ENCODE measurements around the gene ZNF738. TPM values are rescaled to one million over a fixed set of nuclear protein-coding genes. Genes with fewer than 3 reads are reported as not detected.

ZNF738 gene
- total and polyA plus RNA-seq, 2 of the 13 experiments (the other 11 are each of a cell fraction or from before 2014, with no cell fraction given), result 2.7 to 5.3 TPM

GRCh38 chr19:21328885-21329605 lies 29.8 kb upstream of the ZNF738 start, which contains the start of gene ZNF708:
ZNF708 (minus strand) TSS chr19:21329410; CDS start chr19:21329212, 198 bp downstream.
- ATAC-seq (peak; percentile 100), DNase-seq (ENCODE audit: low spot score) (peak; percentile 94), FAIRE-seq (peak; percentile 92)
- H4K20me1 ChIP-seq (ENCODE audit: insufficient read depth, low read length), result no peaks in the 10 kb centered on the region
- ChIA-PET CTCF (ENCODE audit: low intra/inter-chr PET ratio, low total read pairs) (no interaction called here), POLR2A (interaction anchor here (0.7 to 2.2 kb wide), 18 partner anchors 8 to 1596 kb away, joined by 3 to 21 read pairs (median 4); partner anchors contain the start of genes ZNF100, ZNF14, ZNF429 and ZNF430)
- no TSS peak for BruUV-seq (replicated peaks)
- H3K4me3 ChIP-seq (replicated peaks in 1 of 3; ENCODE audit: insufficient read depth in 1 of 3, low read depth in 2 of 3, low read length in 3 of 3), result peak within 1 kb of the TSS; percentile 84 to 96 (median 95)
- H3K27ac ChIP-seq (ENCODE audit: extremely low read length, insufficient read depth, low read length), result peak within 1 kb of the TSS; percentile 97
- H2AFZ ChIP-seq (ENCODE audit: low read length), result peak within 1 kb of the TSS; percentile 86
- H3K27me3 ChIP-seq (ENCODE audit: control insufficient read depth in 1 of 2, insufficient read depth in 2 of 2, low read length in 2 of 2), result no peaks in the 10 kb centered on the region; a peak in 1 of 5 replicates
- H3K9me3 ChIP-seq (ENCODE audit: low read length), result peaks cover 6% of the 10 kb centered on the region; the same call in 1 of the 2 replicates
- intact Hi-C loops (cut with micrococcal nuclease; ENCODE audit: unreplicated experiment) (loop anchor here (1.0 to 10.0 kb wide), 3 partner anchors 29 to 436 kb away; partner anchors contain the start of genes ZNF100, ZNF493 and ZNF738), in situ Hi-C loops (cut with HindIII; ENCODE audit: extremely low pct_ligation_motif_present, low pct_unique_long_range_greater_than_20kb) (no loop called here)
- H3K4me2 ChIP-seq (ENCODE audit: low read depth, low read length), result peak within 1 kb of the TSS; percentile 76
- H3K9ac ChIP-seq (ENCODE audit: insufficient read depth, low read depth, low read length), result peak within 1 kb of the TSS; percentile 98
- H3K4me1 ChIP-seq (ENCODE audit: insufficient read depth, low read length), result peaks cover 12% of the 10 kb centered on the region
- WGBS (ENCODE audit: low lambda C conversion rate), result 6% methylated on average over 2 of the region's 32 CpGs
- H3K36me3 ChIP-seq (replicated peaks in 1 of 2; ENCODE audit: control insufficient read depth in 1 of 2, insufficient read depth in 2 of 2, low read length in 2 of 2), result 0 out of 5 replicates have a peak, but pooled peaks cover 0 to 8% of the 10 kb centered on the region in 2 experiments
- H3K79me2 ChIP-seq (ENCODE audit: insufficient read depth, low read length), result peaks cover 20% of the 10 kb centered on the region
- TF ChIP-seq SOX6 (IDR thresholded peaks at IDR 0.05) (no peak), SOX6 (CRISPR knock-in tag; IDR thresholded peaks at IDR 0.05) (peak; percentile 46), ZNF770 (CRISPR knock-in tag; IDR thresholded peaks at IDR 0.05) (peak; percentile 31; the same call in 1 of the 2 replicates), NCOA2 (CRISPR knock-in tag; IDR thresholded peaks at IDR 0.05) (peak; percentile 13; the same call in 1 of the 2 replicates), FOXC1 (CRISPR knock-in tag; IDR thresholded peaks at IDR 0.05; ENCODE audit: borderline replicate concordance) (no peak), GABPA (IDR thresholded peaks at IDR 0.05; ENCODE audit: low read depth, low read length) (peak; percentile 22; the same call in 1 of the 2 replicates), GABPA (CRISPR knock-in tag; IDR thresholded peaks at IDR 0.05; ENCODE audit: low read depth) (peak; percentile 75), ZNF3 (CRISPR knock-in tag; IDR thresholded peaks at IDR 0.05) (peak; percentile 28; the same call in 1 of the 2 replicates), TOPORS (CRISPR knock-in tag; IDR thresholded peaks at IDR 0.05) (no peak), ZNF143 (CRISPR knock-in tag; IDR thresholded peaks at IDR 0.05) (0 out of 2 replicates have a peak, but pooled peaks have one; percentile 43), FOXO4 (CRISPR knock-in tag; conservative IDR thresholded peaks at IDR 0.05) (no peak), RNF2 (conservative IDR thresholded peaks at IDR 0.05; ENCODE audit: low read depth) (0 out of 2 replicates have a peak, but pooled peaks have one; percentile 40), KMT2B (CRISPR knock-in tag; IDR thresholded peaks at IDR 0.05) (peak; percentile 76; the same call in 1 of the 2 replicates), ZNF225 (CRISPR knock-in tag; IDR thresholded peaks at IDR 0.05) (peak; percentile 46; the same call in 1 of the 2 replicates), MIER3 (CRISPR knock-in tag; IDR thresholded peaks at IDR 0.05; ENCODE audit: borderline replicate concordance) (no peak), HOXA5 (CRISPR knock-in tag; IDR thresholded peaks at IDR 0.05) (peak; percentile 34; the same call in 1 of the 2 replicates), SIN3A (IDR thresholded peaks at IDR 0.05; ENCODE audit: borderline replicate concordance, low read depth, low read length) (peak; percentile 84), ATF4 (CRISPR knock-in tag; IDR thresholded peaks at IDR 0.05) (no peak), ZSCAN25 (CRISPR knock-in tag; IDR thresholded peaks at IDR 0.05) (no peak), ZNF30 (CRISPR knock-in tag; IDR thresholded peaks at IDR 0.05) (no peak), ZFY (CRISPR knock-in tag; IDR thresholded peaks at IDR 0.05) (peak; percentile 92), ZNF556 (CRISPR knock-in tag; IDR thresholded peaks at IDR 0.05; ENCODE audit: borderline replicate concordance) (no peak)

Measured in HepG2 (cell line).